IMR-90 (cell line): ENCODE results near the gene MEF2D. TPM values are rescaled to one million over a fixed set of nuclear protein-coding genes. Genes with fewer than 3 reads are reported as not detected.

Experiments used
- ATAC-seq: fragments of 200-7000 bp; cut with Tn5 transposase; 2 replicates; pipeline ENCODE4 v1.9.1; 2020; ENCODE audit warnings: low read depth, mild to moderate bottlenecking, moderate library complexity
- BruUV-seq: library from RNA; stranded (reverse); fragments of 400-500 nt; replicated peaks from 2 replicates; lab custom pipeline; 2021; lab: Mats Ljungman, UMichigan
- CTCF ChIA-PET: fragments of 300-600 bp; formaldehyde crosslinking; extraction: SDS; loops from one replicate; lab custom pipeline; 2021; ENCODE audit warnings: antibody characterized with exemption; lab: Yijun Ruan, JAX
- POLR2A ChIA-PET: fragments of 300-600 bp; sonication (Branson Sonifier 250); formaldehyde crosslinking; loops from one replicate; lab custom pipeline; 2022; ENCODE audit warnings: antibody characterized with exemption; ENCODE audit not compliant: unreplicated experiment; lab: Charles Lee
- DNase-seq: peaks from one replicate; pipeline ENCODE4 v3.0.0; 2013
- H2AFZ ChIP-seq: replicated peaks from 2 replicates; pipeline ENCODE3; 2013; ENCODE audit warnings: low read length, mild to moderate bottlenecking; ENCODE audit not compliant: poor library complexity
- H2AK5ac ChIP-seq: 2 replicates; pipeline ENCODE4 v1.6.1; 2013; ENCODE audit warnings: low read depth, low read length, inconsistent platforms
- H2AK9ac ChIP-seq: replicated peaks from 2 replicates; pipeline ENCODE3; 2013; ENCODE audit warnings: mild to moderate bottlenecking, low read depth, low read length, moderate library complexity; ENCODE audit not compliant: poor library complexity
- H2BK120ac ChIP-seq: 2 replicates; pipeline ENCODE4 v1.6.1; 2013; ENCODE audit warnings: low read depth, low read length, inconsistent platforms
- H2BK15ac ChIP-seq: 3 replicates; pipeline ENCODE4 v1.6.1; 2013; ENCODE audit warnings: low read depth, low read length, inconsistent platforms
- H2BK20ac ChIP-seq: 2 replicates; pipeline ENCODE4 v1.6.1; 2013; ENCODE audit warnings: low read depth, mild to moderate bottlenecking, inconsistent platforms, low read length, moderate library complexity
- H2BK5ac ChIP-seq: 2 replicates; pipeline ENCODE4 v1.6.1; 2013; ENCODE audit warnings: mild to moderate bottlenecking, low read depth, low read length, inconsistent platforms; ENCODE audit not compliant: poor library complexity, severe bottlenecking
- H3K14ac ChIP-seq: replicated peaks from 2 replicates; pipeline ENCODE4 v1.6.1; 2013; ENCODE audit warnings: low read depth, low read length, inconsistent platforms
- H3K18ac ChIP-seq: 2 replicates; pipeline ENCODE4 v1.6.1; 2013; ENCODE audit warnings: low read depth, low read length, control low read depth
- H3K23ac ChIP-seq: 2 replicates; pipeline ENCODE4 v1.6.1; 2013; ENCODE audit warnings: low read depth, low read length, inconsistent platforms
- H3K27ac ChIP-seq: 2 replicates; pipeline ENCODE4 v1.5.1; 2013; ENCODE audit warnings: mild to moderate bottlenecking, control low read depth, low read length; ENCODE audit not compliant: insufficient read depth
- H3K27me3 ChIP-seq: 2 replicates; pipeline ENCODE4 v1.6.1; 2013; ENCODE audit warnings: low read length; ENCODE audit not compliant: control insufficient read depth, insufficient read depth
- H3K36me3 ChIP-seq: 2 replicates; pipeline ENCODE4 v1.6.1; 2013; ENCODE audit warnings: low read length, mixed read lengths; ENCODE audit not compliant: control insufficient read depth, insufficient read depth
- H3K4ac ChIP-seq: 2 replicates; pipeline ENCODE4 v1.6.1; 2013; ENCODE audit warnings: low read depth, low read length, inconsistent platforms
- H3K4me1 ChIP-seq: 2 replicates; pipeline ENCODE4 v1.6.1; 2013; ENCODE audit warnings: low read length, mixed read lengths; ENCODE audit not compliant: control insufficient read depth, insufficient read depth
- H3K4me2 ChIP-seq: 2 replicates; pipeline ENCODE4 v1.6.1; 2013; ENCODE audit warnings: low read depth, mild to moderate bottlenecking, control low read depth, low read length, moderate library complexity
- H3K4me3 ChIP-seq: 2 replicates; pipeline ENCODE4 v1.5.1; 2013; ENCODE audit warnings: low read depth, mild to moderate bottlenecking, control low read depth, low read length, moderate library complexity; ENCODE audit not compliant: insufficient read depth
- H3K56ac ChIP-seq: 2 replicates; pipeline ENCODE4 v1.6.1; 2013; ENCODE audit warnings: low read length, inconsistent platforms; ENCODE audit not compliant: insufficient read depth; ENCODE audit errors: extremely low read depth
- H3K79me1 ChIP-seq, 2 experiments: 2 replicates each; pipeline ENCODE4 v1.6.1; 2013; ENCODE audit warnings: low read length in 2 of 2, inconsistent platforms in 1 of 2, low read depth in 1 of 2
- H3K9ac ChIP-seq: 2 replicates; pipeline ENCODE4 v1.6.1; 2013; ENCODE audit warnings: low read depth, low read length, control low read depth
- H3K9me1 ChIP-seq: 2 replicates; pipeline ENCODE4 v1.6.1; 2013; ENCODE audit warnings: low read length, inconsistent platforms; ENCODE audit not compliant: insufficient read depth
- H3K9me3 ChIP-seq: 2 replicates; pipeline ENCODE4 v1.6.1; 2013; ENCODE audit warnings: low read length; ENCODE audit not compliant: control insufficient read depth, insufficient read depth
- H4K20me1 ChIP-seq: 2 replicates; pipeline ENCODE4 v1.6.1; 2013; ENCODE audit warnings: low read length, inconsistent platforms; ENCODE audit not compliant: insufficient read depth
- H4K5ac ChIP-seq: 2 replicates; pipeline ENCODE4 v1.6.1; 2013; ENCODE audit warnings: mild to moderate bottlenecking, low read depth, low read length, control low read depth
- H4K8ac ChIP-seq, 2 experiments: 2 replicates each; pipeline ENCODE4 v1.6.1; 2013; ENCODE audit warnings: low read depth in 2 of 2, low read length in 2 of 2, control low read depth in 1 of 2, inconsistent platforms in 1 of 2
- H4K91ac ChIP-seq: 2 replicates; pipeline ENCODE4 v1.6.1; 2013; ENCODE audit warnings: low read depth, low read length, inconsistent platforms; ENCODE audit not compliant: insufficient read depth
- CEBPB ChIP-seq: IDR thresholded peaks from 2 replicates; pipeline ENCODE4 v1.6.1; 2012; ENCODE audit warnings: low read depth, low read length, improper control_type of control experiment
- CHD1 ChIP-seq: IDR thresholded peaks from 2 replicates; pipeline ENCODE4 v1.6.1; 2012; ENCODE audit warnings: low read depth, low read length, improper control_type of control experiment
- FOS ChIP-seq: fragments of 150-350 bp; IDR thresholded peaks from 2 replicates; pipeline ENCODE4 v1.6.1; 2016; ENCODE audit warnings: low read depth, low read length
- MAFK ChIP-seq: IDR thresholded peaks from 2 replicates; pipeline ENCODE4 v1.6.1; 2012; ENCODE audit warnings: low read depth, low read length, improper control_type of control experiment
- MAZ ChIP-seq: IDR thresholded peaks from 2 replicates; pipeline ENCODE4 v1.6.1; 2012; ENCODE audit warnings: low read depth, mild to moderate bottlenecking, low read length, improper control_type of control experiment, moderate library complexity, borderline replicate concordance
- MXI1 ChIP-seq: IDR thresholded peaks from 2 replicates; pipeline ENCODE4 v1.6.1; 2012; ENCODE audit warnings: low read depth, mild to moderate bottlenecking, low read length, moderate library complexity, borderline replicate concordance
- NFE2L2 ChIP-seq: fragments of 150-350 bp; IDR thresholded peaks from 2 replicates; pipeline ENCODE4 v1.6.1; 2016; ENCODE audit warnings: low read depth, mild to moderate bottlenecking, low read length
- POLR2A ChIP-seq: IDR thresholded peaks from 2 replicates; pipeline ENCODE4 v1.6.1; 2012; ENCODE audit warnings: mild to moderate bottlenecking, low read depth, low read length
- RAD21 ChIP-seq: IDR thresholded peaks from 2 replicates; pipeline ENCODE4 v1.6.1; 2012; ENCODE audit warnings: low read length, improper control_type of control experiment
- RFX5 ChIP-seq: IDR thresholded peaks from 2 replicates; pipeline ENCODE4 v1.8.0; 2012; ENCODE audit warnings: low read depth, mild to moderate bottlenecking, low read length, moderate library complexity
- WGBS, 2 experiments: methylation state at CpG; one replicate each; pipeline versions ENCODE4 v1.1.5 to v1.1.7; 2013; ENCODE audit warnings: missing lambda C conversion rate in 2 of 2; ENCODE audit not compliant: insufficient read length in 1 of 2; ENCODE audit errors: extremely low coverage in 2 of 2; 5-methylcytosine and 5-hydroxymethylcytosine counted together
- dilution Hi-C: fragments of 300-500 bp; cut with HindIII; formaldehyde crosslinking; loops from one replicate; pipeline ENCODE4 v1.14.3; 2018; ENCODE audit warnings: low sequenced_read_pairs; ENCODE audit not compliant: unreplicated experiment
- in situ Hi-C: fragments of 300-500 bp; cut with MboI; formaldehyde crosslinking; loops from 3 replicates; pipeline ENCODE4 v1.14.3; 2019; ENCODE audit warnings: low sequenced_read_pairs, inconsistent platforms, mixed read lengths
- intact Hi-C: fragments of 100-400 bp; cut with micrococcal nuclease; formaldehyde crosslinking; loops from 2 replicates; pipeline ENCODE4 v1.10.0; 2022
- polyA plus RNA-seq, 3 experiments: library from polyadenylated mRNA; depleted of rRNA; stranded (reverse); fragments of >200 nt; gene quantifications; 2 replicates each; pipeline ENCODE4 v1.2.3, GENCODE V29; 2012; ENCODE audit warnings: low replicate concordance in 1 of 3
- total RNA-seq: library from RNA; depleted of rRNA; stranded (reverse); fragments of >200 nt; gene quantifications from 2 replicates; pipeline ENCODE4 v1.2.3, GENCODE V29; 2012
- TF ChIP-seq, protein P1 (sequence below): conservative IDR thresholded peaks from 2 replicates; pipeline ENCODE4 v1.5.1; 2012; ENCODE audit warnings: mild to moderate bottlenecking, low read depth, low read length, improper control_type of control experiment
- TF ChIP-seq, protein P2 (sequence below): fragments of 150-350 bp; IDR thresholded peaks from 2 replicates; pipeline ENCODE4 v1.6.1; 2017; ENCODE audit warnings: mild to moderate bottlenecking, antibody characterized with exemption, low read length, low read depth

Gene MEF2D
- total and polyA plus RNA-seq, 2 of the 4 experiments (the other 2 are of a cell fraction) = 2.9 to 20.0 TPM

DNA sequence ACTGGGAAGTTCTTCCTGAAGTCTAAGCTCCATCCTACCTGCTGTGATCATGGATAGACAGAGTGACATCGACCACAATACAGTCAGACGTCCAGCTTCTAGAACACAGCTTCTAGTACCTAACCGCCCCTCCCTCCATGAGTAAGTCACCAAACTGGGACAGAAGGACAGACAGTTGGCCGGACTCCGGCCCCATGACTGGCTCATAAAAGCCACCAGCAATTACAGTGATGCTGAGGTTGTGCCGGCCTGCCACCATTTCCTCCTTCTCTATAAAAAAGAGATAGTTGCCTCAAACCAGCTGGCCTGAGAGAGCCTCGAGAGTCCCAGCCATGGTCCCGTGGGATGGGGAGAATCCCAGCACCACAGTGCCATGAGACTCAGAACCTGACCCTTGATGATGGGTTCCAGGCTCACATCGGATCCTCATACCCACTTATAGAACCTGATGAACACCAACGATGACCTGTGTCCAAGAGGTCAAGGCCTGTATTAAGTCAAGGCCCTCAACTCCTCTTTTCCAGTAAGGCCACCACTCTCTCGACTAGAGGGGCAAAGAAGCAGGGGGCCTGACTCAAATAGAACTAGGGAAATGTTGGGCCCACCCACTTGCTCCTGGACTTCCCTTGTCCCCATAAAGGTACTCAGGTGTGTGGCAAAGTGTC lies 3.4 kb downstream of the MEF2D start:
- Histone ChIP-seq H3K4me2 (no peak overlapping the region), H3K23ac (peak overlapping the region; percentile 69; the same call in 1 of the 2 replicates), H3K4ac (0 out of 2 replicates have a peak overlapping the region, but pooled peaks have one; percentile 31), H2BK120ac (no peak overlapping the region), H2BK5ac (no peak overlapping the region), H3K4me1 (peaks cover 45% of the 10 kb centered on the region), H3K56ac (no peak overlapping the region), H2AK9ac (no peak overlapping the region), H2BK20ac (no peak overlapping the region), H3K9me3 (no peaks in the 10 kb centered on the region), H3K36me3 (peaks cover 5% of the 10 kb centered on the region; the same call in 1 of the 2 replicates), H4K8ac (no peak overlapping the region), H3K18ac (no peak overlapping the region), H3K27ac (no peak overlapping the region), H2AFZ (no peak overlapping the region), H4K5ac (no peak overlapping the region), H2BK15ac (no peak overlapping the region), H4K20me1 (peaks cover 82% of the 10 kb centered on the region), H3K14ac (peak overlapping the region; percentile 39), H3K9me1 (peaks cover 46% of the 10 kb centered on the region), H2AK5ac (peak overlapping the region; percentile 2; the same call in 1 of the 2 replicates), H3K79me1 (peaks cover 5 to 73% of the 10 kb centered on the region in 2 experiments; a peak in 3 of 4 replicates), H3K4me3 (no peak overlapping the region), H3K27me3 (no peaks in the 10 kb centered on the region), H4K91ac (no peak overlapping the region), H3K9ac (no peak overlapping the region)
- in situ Hi-C loops = no loop called here
- ATAC-seq = no peak
- ChIA-PET POLR2A (no interaction called here), CTCF (no interaction called here)
- intact Hi-C loops = no loop called here
- TF ChIP-seq, protein P1, sequence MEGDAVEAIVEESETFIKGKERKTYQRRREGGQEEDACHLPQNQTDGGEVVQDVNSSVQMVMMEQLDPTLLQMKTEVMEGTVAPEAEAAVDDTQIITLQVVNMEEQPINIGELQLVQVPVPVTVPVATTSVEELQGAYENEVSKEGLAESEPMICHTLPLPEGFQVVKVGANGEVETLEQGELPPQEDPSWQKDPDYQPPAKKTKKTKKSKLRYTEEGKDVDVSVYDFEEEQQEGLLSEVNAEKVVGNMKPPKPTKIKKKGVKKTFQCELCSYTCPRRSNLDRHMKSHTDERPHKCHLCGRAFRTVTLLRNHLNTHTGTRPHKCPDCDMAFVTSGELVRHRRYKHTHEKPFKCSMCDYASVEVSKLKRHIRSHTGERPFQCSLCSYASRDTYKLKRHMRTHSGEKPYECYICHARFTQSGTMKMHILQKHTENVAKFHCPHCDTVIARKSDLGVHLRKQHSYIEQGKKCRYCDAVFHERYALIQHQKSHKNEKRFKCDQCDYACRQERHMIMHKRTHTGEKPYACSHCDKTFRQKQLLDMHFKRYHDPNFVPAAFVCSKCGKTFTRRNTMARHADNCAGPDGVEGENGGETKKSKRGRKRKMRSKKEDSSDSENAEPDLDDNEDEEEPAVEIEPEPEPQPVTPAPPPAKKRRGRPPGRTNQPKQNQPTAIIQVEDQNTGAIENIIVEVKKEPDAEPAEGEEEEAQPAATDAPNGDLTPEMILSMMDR = no peak
- TF ChIP-seq MAZ (no peak), NFE2L2 (no peak), CEBPB (no peak), FOS (no peak), RAD21 (no peak), MXI1 (no peak), RFX5 (no peak), CHD1 (no peak), POLR2A (no peak), MAFK (no peak)
- TF ChIP-seq, protein P2, sequence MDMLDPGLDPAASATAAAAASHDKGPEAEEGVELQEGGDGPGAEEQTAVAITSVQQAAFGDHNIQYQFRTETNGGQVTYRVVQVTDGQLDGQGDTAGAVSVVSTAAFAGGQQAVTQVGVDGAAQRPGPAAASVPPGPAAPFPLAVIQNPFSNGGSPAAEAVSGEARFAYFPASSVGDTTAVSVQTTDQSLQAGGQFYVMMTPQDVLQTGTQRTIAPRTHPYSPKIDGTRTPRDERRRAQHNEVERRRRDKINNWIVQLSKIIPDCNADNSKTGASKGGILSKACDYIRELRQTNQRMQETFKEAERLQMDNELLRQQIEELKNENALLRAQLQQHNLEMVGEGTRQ = no peak
- dilution Hi-C loops = no loop called here
- no TSS peak for BruUV-seq
- 89% methylated on average over 6 of the region's 11 CpGs; no CpG with 5 or more reads in 1 of the 2 experiments for WGBS, 2 experiments
- no peak for DNase-seq
